GM12878 (cell line): ENCODE data around the gene LONP1. TPM values are rescaled to one million over a fixed set of nuclear protein-coding genes. Genes with fewer than 3 reads are reported as not detected.

Experiments
- ATAC-seq: fragments of 200-7000 bp; cut with Tn5 transposase; 3 replicates; pipeline ENCODE4 v1.9.1; 2020; ENCODE audit warnings: mild to moderate bottlenecking, moderate library complexity
- BruUV-seq: library from RNA; stranded (reverse); fragments of 400-500 nt; replicated peaks from 2 replicates; lab custom pipeline; 2021; lab: Mats Ljungman, UMichigan
- CTCF ChIA-PET: fragments of 300-600 bp; sonication (Branson Sonifier 250); formaldehyde crosslinking; extraction: SDS; loops from one replicate; lab custom pipeline; 2021; ENCODE audit warnings: inconsistent platforms; lab: Yijun Ruan, JAX
- POLR2A ChIA-PET: fragments of 350-600 bp; formaldehyde crosslinking; extraction: SDS; loops from one replicate; lab custom pipeline; 2021; ENCODE audit warnings: inconsistent platforms; lab: Charles Lee
- RAD21 ChIA-PET: fragments of 300-600 bp; sonication (Branson Sonifier 250); formaldehyde crosslinking; loops from one replicate; lab custom pipeline; 2023; ENCODE audit warnings: antibody characterized with exemption; ENCODE audit not compliant: unreplicated experiment; lab: Charles Lee
- SMC1A ChIA-PET: fragments of 300-600 bp; sonication (Branson Sonifier 250); formaldehyde crosslinking; loops from one replicate; lab custom pipeline; 2023; ENCODE audit not compliant: unreplicated experiment, uncharacterized antibody; lab: Charles Lee
- DNase-seq: peaks from one replicate; pipeline ENCODE4 v3.0.0-alpha.2; 2011; ENCODE audit warnings: low read depth, low spot score
- FAIRE-seq: peaks from 3 replicates; lab custom pipeline; 2011; peaks lifted over from hg19 to GRCh38; lab: Jason Lieb, UNC
- H2AFZ ChIP-seq: 2 replicates; pipeline ENCODE4 v1.6.0; 2011; ENCODE audit warnings: low read depth, low read length, control low read depth; ENCODE audit not compliant: control insufficient read depth
- H3K27ac ChIP-seq: 2 replicates; pipeline ENCODE4 v1.5.1; 2011; ENCODE audit warnings: control low read depth; ENCODE audit not compliant: control insufficient read depth, insufficient read depth
- H3K27me3 ChIP-seq, 2 experiments: replicated peaks in 1 of 2; 2 replicates each; pipeline versions ENCODE4 v1.6.0 to v1.6.1; 2011; ENCODE audit warnings: low read length in 1 of 2; ENCODE audit not compliant: control insufficient read depth in 2 of 2, insufficient read depth in 2 of 2
- H3K36me3 ChIP-seq, 2 experiments: 2 replicates each; pipeline ENCODE4 v1.5.1; 2011; ENCODE audit warnings: low read length in 1 of 2; ENCODE audit not compliant: control insufficient read depth in 2 of 2, insufficient read depth in 2 of 2
- H3K4me1 ChIP-seq: 2 replicates; pipeline ENCODE4 v1.6.1; 2011; ENCODE audit warnings: mild to moderate bottlenecking, low read length, moderate library complexity, mixed read lengths; ENCODE audit not compliant: control insufficient read depth, insufficient read depth
- H3K4me2 ChIP-seq: 2 replicates; pipeline ENCODE4 v1.6.0; 2011; ENCODE audit warnings: control low read depth; ENCODE audit not compliant: control insufficient read depth, insufficient read depth
- H3K4me3 ChIP-seq: fragments of 200-600 bp; sonication (generic); 2 replicates; pipeline ENCODE4 v1.5.1; 2016
- H3K79me2 ChIP-seq: 2 replicates; pipeline ENCODE4 v1.6.0; 2011; ENCODE audit warnings: low read length; ENCODE audit not compliant: control insufficient read depth, insufficient read depth
- H3K9ac ChIP-seq: 2 replicates; pipeline ENCODE4 v1.8.0; 2011; ENCODE audit warnings: low read length, control low read depth, mixed read lengths; ENCODE audit not compliant: control insufficient read depth, insufficient read depth
- H3K9me3 ChIP-seq: replicated peaks from 3 replicates; pipeline ENCODE4 v1.5.1; 2011; ENCODE audit warnings: mild to moderate bottlenecking, low read length; ENCODE audit not compliant: control insufficient read depth, insufficient read depth
- H4K20me1 ChIP-seq: 2 replicates; pipeline ENCODE4 v1.6.0; 2011; ENCODE audit not compliant: control insufficient read depth, insufficient read depth
- BMI1 ChIP-seq: fragments of 450-650 bp; IDR thresholded peaks from 2 replicates; pipeline ENCODE4 v1.6.1; 2016; ENCODE audit warnings: mild to moderate bottlenecking, moderate library complexity, borderline replicate concordance
- ESRRA ChIP-seq: IDR thresholded peaks from 2 replicates; pipeline ENCODE4 v1.6.1; 2012; ENCODE audit warnings: mild to moderate bottlenecking, low read length, improper control_type of control experiment
- GATAD2B ChIP-seq: fragments of 450-650 bp; conservative IDR thresholded peaks from 2 replicates; pipeline ENCODE4 v1.6.1; 2017; ENCODE audit warnings: low read depth, mild to moderate bottlenecking, moderate library complexity
- HSF1 ChIP-seq: fragments of 150-350 bp; IDR thresholded peaks from 2 replicates; pipeline ENCODE4 v1.6.1; 2014; ENCODE audit warnings: mild to moderate bottlenecking, low read depth, low read length
- KLF5 ChIP-seq: fragments of 450-650 bp; IDR thresholded peaks from 2 replicates; pipeline ENCODE4 v1.6.1; 2014; ENCODE audit warnings: mild to moderate bottlenecking; ENCODE audit not compliant: partially characterized antibody
- MYB ChIP-seq: fragments of 150-350 bp; IDR thresholded peaks from 2 replicates; pipeline ENCODE4 v1.6.1; 2014; ENCODE audit warnings: mild to moderate bottlenecking, low read depth, low read length, borderline replicate concordance
- NFXL1 ChIP-seq: fragments of 450-650 bp; IDR thresholded peaks from 2 replicates; pipeline ENCODE4 v1.6.1; 2017; ENCODE audit warnings: antibody characterized with exemption, mild to moderate bottlenecking, borderline replicate concordance
- NRF1 ChIP-seq: conservative IDR thresholded peaks from 2 replicates; pipeline ENCODE4 v1.6.1; 2011; ENCODE audit warnings: mild to moderate bottlenecking, low read depth, low read length, improper control_type of control experiment
- POU2F2 ChIP-seq: IDR thresholded peaks from 3 replicates; pipeline ENCODE4 v1.6.1; 2011; ENCODE audit warnings: low read depth, mild to moderate bottlenecking, low read length, borderline replicate concordance
- RCOR1 ChIP-seq: conservative IDR thresholded peaks from 2 replicates; pipeline ENCODE4 v1.6.1; 2012; ENCODE audit warnings: low read depth, low read length, improper control_type of control experiment
- RELA ChIP-seq: fragments of 450-650 bp; IDR thresholded peaks from 2 replicates; pipeline ENCODE4 v1.8.0; 2014; ENCODE audit warnings: borderline replicate concordance; ENCODE audit not compliant: partially characterized antibody
- SIX5 ChIP-seq: IDR thresholded peaks from 2 replicates; pipeline ENCODE4 v1.6.1; 2011; ENCODE audit warnings: mild to moderate bottlenecking, low read depth, low read length, moderate library complexity; ENCODE audit not compliant: severe bottlenecking
- SKIL ChIP-seq: fragments of 450-650 bp; IDR thresholded peaks from 2 replicates; pipeline ENCODE4 v1.6.1; 2017; ENCODE audit warnings: mild to moderate bottlenecking, low read depth, inconsistent platforms; ENCODE audit not compliant: poor library complexity, severe bottlenecking
- SMARCA5 ChIP-seq: fragments of 450-650 bp; IDR thresholded peaks from 2 replicates; pipeline ENCODE4 v1.6.1; 2017; ENCODE audit warnings: mild to moderate bottlenecking
- SREBF1 ChIP-seq: IDR thresholded peaks from 2 replicates; pipeline ENCODE4 v1.6.1; 2012; ENCODE audit warnings: mild to moderate bottlenecking, low read length
- STAT1 ChIP-seq: fragments of 450-650 bp; conservative IDR thresholded peaks from 2 replicates; pipeline ENCODE4 v1.6.1; 2014; ENCODE audit warnings: antibody characterized with exemption, mild to moderate bottlenecking
- WGBS: methylation state at CpG from one replicate; pipeline ENCODE4 v1.1.6; 2016; ENCODE audit warnings: low lambda C conversion rate; ENCODE audit not compliant: insufficient replicate concordance, insufficient coverage; ENCODE audit errors: missing lambda C conversion rate; 5-methylcytosine and 5-hydroxymethylcytosine counted together
- in situ Hi-C: fragments of 300-500 bp; cut with MboI; formaldehyde crosslinking; loops from 9 replicates; pipeline ENCODE4 v1.14.3; 2018; ENCODE audit warnings: mixed read lengths
- intact Hi-C: fragments of 100-400 bp; cut with micrococcal nuclease; formaldehyde crosslinking; loops from one replicate; pipeline ENCODE4 v1.14.2; 2022; ENCODE audit not compliant: unreplicated experiment
- polyA plus RNA-seq, 11 experiments: library from polyadenylated mRNA; depleted of rRNA in 4 of 11; unstranded in 6 of 11; stranded (reverse) in 5 of 11; fragments of >200 nt; fragmentation: Nextera tagmentation in 4 of 11; fragmentation: Illumina TruSeq in 1 of 11; extraction: Ambion mirVana in 4 of 11; extraction: Trizol in 1 of 11; gene quantifications; 1 replicate in 1 of 11; 2 replicates in 10 of 11; pipeline versions ENCODE4 v1.2.1 to v1.2.3, GENCODE V29; 2011 to 2016; ENCODE audit warnings: inconsistent platforms in 2 of 11, missing spikeins in 2 of 11, low read depth in 1 of 11
- total RNA-seq, 4 experiments: library from RNA; depleted of rRNA in 3 of 4; stranded (reverse); fragments of >200 nt in 3 of 4; fragmentation: Illumina TruSeq in 1 of 4; extraction: Trizol in 1 of 4; gene quantifications; 2 replicates each; pipeline versions ENCODE4 v1.2.1 to v1.2.3, GENCODE V29; 2013 to 2021
- TF ChIP-seq, protein P1 (sequence below): IDR thresholded peaks from 2 replicates; pipeline ENCODE4 v1.6.1; 2011; ENCODE audit warnings: low read depth, low read length, improper control_type of control experiment, borderline replicate concordance

Gene LONP1
- total and polyA plus RNA-seq, 10 of the 15 experiments (the other 5 are each of a cell fraction or from before 2014, with no cell fraction given): 0.61 to 136 (median 59.5) TPM

GRCh38 chr19:5717215-5717935 lies 2.6 kb downstream of the LONP1 start (continued):
- TF ChIP-seq SKIL (no peak), GATAD2B (no peak), NRF1 (no peak), BMI1 (no peak), MYB (no peak)
- TF ChIP-seq, protein P1, sequence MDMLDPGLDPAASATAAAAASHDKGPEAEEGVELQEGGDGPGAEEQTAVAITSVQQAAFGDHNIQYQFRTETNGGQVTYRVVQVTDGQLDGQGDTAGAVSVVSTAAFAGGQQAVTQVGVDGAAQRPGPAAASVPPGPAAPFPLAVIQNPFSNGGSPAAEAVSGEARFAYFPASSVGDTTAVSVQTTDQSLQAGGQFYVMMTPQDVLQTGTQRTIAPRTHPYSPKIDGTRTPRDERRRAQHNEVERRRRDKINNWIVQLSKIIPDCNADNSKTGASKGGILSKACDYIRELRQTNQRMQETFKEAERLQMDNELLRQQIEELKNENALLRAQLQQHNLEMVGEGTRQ: no peak

DNA sequence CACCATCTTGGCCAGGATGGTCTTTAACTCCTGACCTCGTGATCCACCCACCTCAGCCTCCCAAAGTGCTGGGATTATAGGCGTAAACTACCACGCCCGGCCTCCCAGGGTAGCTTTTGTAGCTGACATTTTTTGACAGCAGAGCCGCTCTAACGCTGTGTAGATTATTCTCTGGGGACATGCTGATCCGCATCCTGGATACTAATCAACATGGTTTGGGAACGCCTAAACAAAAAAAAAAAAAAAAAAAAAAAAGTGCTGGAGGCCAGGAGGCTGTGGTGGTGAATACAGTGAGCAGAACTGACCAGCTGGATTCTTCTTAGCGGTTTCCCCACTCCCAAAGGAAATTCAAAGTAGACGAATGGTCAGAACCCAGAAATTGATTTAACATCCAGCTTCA lies 5.1 kb downstream of the LONP1 start:
- H3K27me3 ChIP-seq: no peaks in the 10 kb centered on the region
- H3K4me1 ChIP-seq: peaks cover 4% of the 10 kb centered on the region
- H4K20me1 ChIP-seq: 0 out of 2 replicates have a peak, but pooled peaks cover 3% of the 10 kb centered on the region
- DNase-seq: no peak
- no peak overlapping the region for H3K4me2 ChIP-seq
- SMC1A ChIA-PET: no interaction called here
- no peak for FAIRE-seq
- H2AFZ ChIP-seq: no peak overlapping the region
- RAD21 ChIA-PET: interaction anchor here (0.7 kb wide), 1 partner anchor 1830 kb away, joined by 4 read pairs; no protein-coding TSS in a partner anchor
- peaks cover 45% of the 10 kb centered on the region for H3K79me2 ChIP-seq
- H3K9ac ChIP-seq: no peak overlapping the region
- WGBS: 90% methylated on average over 8 of the region's 10 CpGs
- POLR2A ChIA-PET: interaction anchor here (0.6 to 1.2 kb wide), 4 partner anchors 11 to 267 kb away, joined by 3 to 7 read pairs (median 3); no protein-coding TSS in a partner anchor
- no peak overlapping the region for H3K27ac ChIP-seq
- H3K4me3 ChIP-seq: no peak overlapping the region
- intact Hi-C loops: no loop called here
- H3K36me3 ChIP-seq: peaks cover 20 to 26% of the 10 kb centered on the region in 2 experiments; a peak in 3 of 4 replicates
- no peak for ATAC-seq
- H3K9me3 ChIP-seq: no peaks in the 10 kb centered on the region
- BruUV-seq: no TSS peak
- in situ Hi-C loops: no loop called here
- CTCF ChIA-PET: interaction anchor here (1.0 to 1.5 kb wide), 2 partner anchors 28 to 89 kb away, joined by 3 to 5 read pairs; no protein-coding TSS in a partner anchor
- TF ChIP-seq ESRRA (no peak), SIX5 (no peak), RCOR1 (no peak), NFXL1 (no peak), HSF1 (no peak), SREBF1 (no peak), RELA (no peak), POU2F2 (no peak), SMARCA5 (no peak), KLF5 (no peak), STAT1 (no peak)
- TF ChIP-seq, protein P1: no peak
